GM12878 (cell line): ENCODE data around the gene HIBCH. TPM values are rescaled to one million over a fixed set of nuclear protein-coding genes. Genes with fewer than 3 reads are reported as not detected.
A peak's percentile ranks its signal among the peaks of the same experiment; 100 is the strongest.

ENCODE experiments used
- ATAC-seq: fragments of 200-7000 bp; cut with Tn5 transposase; 3 replicates; pipeline ENCODE4 v1.9.1; 2020; ENCODE audit warnings: mild to moderate bottlenecking, moderate library complexity
- BruUV-seq: library from RNA; stranded (reverse); fragments of 400-500 nt; replicated peaks from 2 replicates; lab custom pipeline; 2021; lab: Mats Ljungman, UMichigan
- CTCF ChIA-PET: fragments of 300-600 bp; sonication (Branson Sonifier 250); formaldehyde crosslinking; extraction: SDS; loops from one replicate; lab custom pipeline; 2021; ENCODE audit warnings: inconsistent platforms; lab: Yijun Ruan, JAX
- POLR2A ChIA-PET: fragments of 350-600 bp; formaldehyde crosslinking; extraction: SDS; loops from one replicate; lab custom pipeline; 2021; ENCODE audit warnings: inconsistent platforms; lab: Charles Lee
- RAD21 ChIA-PET: fragments of 300-600 bp; sonication (Branson Sonifier 250); formaldehyde crosslinking; loops from one replicate; lab custom pipeline; 2023; ENCODE audit warnings: antibody characterized with exemption; ENCODE audit not compliant: unreplicated experiment; lab: Charles Lee
- SMC1A ChIA-PET: fragments of 300-600 bp; sonication (Branson Sonifier 250); formaldehyde crosslinking; loops from one replicate; lab custom pipeline; 2023; ENCODE audit not compliant: unreplicated experiment, uncharacterized antibody; lab: Charles Lee
- DNase-seq: peaks from one replicate; pipeline ENCODE4 v3.0.0-alpha.2; 2011; ENCODE audit warnings: low read depth, low spot score
- FAIRE-seq: peaks from 3 replicates; lab custom pipeline; 2011; peaks lifted over from hg19 to GRCh38; lab: Jason Lieb, UNC
- H2AFZ ChIP-seq: 2 replicates; pipeline ENCODE4 v1.6.0; 2011; ENCODE audit warnings: low read depth, low read length, control low read depth; ENCODE audit not compliant: control insufficient read depth
- H3K27ac ChIP-seq: 2 replicates; pipeline ENCODE4 v1.5.1; 2011; ENCODE audit warnings: control low read depth; ENCODE audit not compliant: control insufficient read depth, insufficient read depth
- H3K27me3 ChIP-seq, 2 experiments: replicated peaks in 1 of 2; 2 replicates each; pipeline versions ENCODE4 v1.6.0 to v1.6.1; 2011; ENCODE audit warnings: low read length in 1 of 2; ENCODE audit not compliant: control insufficient read depth in 2 of 2, insufficient read depth in 2 of 2
- H3K36me3 ChIP-seq, 2 experiments: 2 replicates each; pipeline ENCODE4 v1.5.1; 2011; ENCODE audit warnings: low read length in 1 of 2; ENCODE audit not compliant: control insufficient read depth in 2 of 2, insufficient read depth in 2 of 2
- H3K4me1 ChIP-seq: 2 replicates; pipeline ENCODE4 v1.6.1; 2011; ENCODE audit warnings: mild to moderate bottlenecking, low read length, moderate library complexity, mixed read lengths; ENCODE audit not compliant: control insufficient read depth, insufficient read depth
- H3K4me2 ChIP-seq: 2 replicates; pipeline ENCODE4 v1.6.0; 2011; ENCODE audit warnings: control low read depth; ENCODE audit not compliant: control insufficient read depth, insufficient read depth
- H3K4me3 ChIP-seq: fragments of 200-600 bp; sonication (generic); 2 replicates; pipeline ENCODE4 v1.5.1; 2016
- H3K79me2 ChIP-seq: 2 replicates; pipeline ENCODE4 v1.6.0; 2011; ENCODE audit warnings: low read length; ENCODE audit not compliant: control insufficient read depth, insufficient read depth
- H3K9ac ChIP-seq: 2 replicates; pipeline ENCODE4 v1.8.0; 2011; ENCODE audit warnings: low read length, control low read depth, mixed read lengths; ENCODE audit not compliant: control insufficient read depth, insufficient read depth
- H3K9me3 ChIP-seq: replicated peaks from 3 replicates; pipeline ENCODE4 v1.5.1; 2011; ENCODE audit warnings: mild to moderate bottlenecking, low read length; ENCODE audit not compliant: control insufficient read depth, insufficient read depth
- H4K20me1 ChIP-seq: 2 replicates; pipeline ENCODE4 v1.6.0; 2011; ENCODE audit not compliant: control insufficient read depth, insufficient read depth
- CHD4 ChIP-seq: fragments of 200-600 bp; sonication (generic); IDR thresholded peaks from 2 replicates; pipeline ENCODE4 v1.6.1; 2016; ENCODE audit warnings: mild to moderate bottlenecking
- CTCF ChIP-seq, 3 experiments: IDR thresholded peaks in 2 of 3; conservative IDR thresholded peaks in 1 of 3; 2 replicates each; pipeline ENCODE4 v1.5.1; 2011; ENCODE audit warnings: low read depth in 3 of 3, low read length in 3 of 3, mild to moderate bottlenecking in 3 of 3, control low read depth in 2 of 3, moderate library complexity in 2 of 3, inconsistent platforms in 1 of 3, mixed read lengths in 1 of 3; ENCODE audit not compliant: control insufficient read depth in 2 of 3, insufficient read depth in 1 of 3; ENCODE audit errors: extremely low read depth in 1 of 3
- ELK1 ChIP-seq: IDR thresholded peaks from 2 replicates; pipeline ENCODE4 v1.6.1; 2012; ENCODE audit warnings: low read depth, low read length, improper control_type of control experiment
- FOXM1 ChIP-seq: IDR thresholded peaks from 2 replicates; pipeline ENCODE4 v1.6.1; 2012; ENCODE audit warnings: low read depth, mild to moderate bottlenecking, inconsistent platforms, low read length, moderate library complexity
- HCFC1 ChIP-seq: fragments of 150-350 bp; IDR thresholded peaks from 2 replicates; pipeline ENCODE4 v1.6.1; 2014; ENCODE audit warnings: low read length
- IKZF1 ChIP-seq: fragments of 450-650 bp; conservative IDR thresholded peaks from 2 replicates; pipeline ENCODE4 v1.6.1; 2017; ENCODE audit warnings: antibody characterized with exemption, mild to moderate bottlenecking
- JUNB ChIP-seq: IDR thresholded peaks from 2 replicates; pipeline ENCODE4 v1.6.1; 2016; ENCODE audit warnings: antibody characterized with exemption, mild to moderate bottlenecking
- KAT2A ChIP-seq: conservative IDR thresholded peaks from 2 replicates; pipeline ENCODE4 v1.6.1; 2011; ENCODE audit warnings: low read depth, low read length; ENCODE audit not compliant: control insufficient read depth
- NRF1 ChIP-seq: conservative IDR thresholded peaks from 2 replicates; pipeline ENCODE4 v1.6.1; 2011; ENCODE audit warnings: mild to moderate bottlenecking, low read depth, low read length, improper control_type of control experiment
- POLR2AphosphoS5 ChIP-seq: IDR thresholded peaks from 2 replicates; pipeline ENCODE4 v1.6.1; 2011; ENCODE audit warnings: mild to moderate bottlenecking, low read length, inconsistent platforms
- RELB ChIP-seq: fragments of 450-650 bp; IDR thresholded peaks from 2 replicates; pipeline ENCODE4 v1.6.1; 2017; ENCODE audit warnings: low read depth, mild to moderate bottlenecking, moderate library complexity
- SIN3A ChIP-seq: IDR thresholded peaks from 2 replicates; pipeline ENCODE4 v1.6.1; 2012; ENCODE audit warnings: low read depth, low read length, improper control_type of control experiment
- SMAD5 ChIP-seq: IDR thresholded peaks from 2 replicates; pipeline ENCODE4 v1.6.1; 2016; ENCODE audit warnings: antibody characterized with exemption, low read depth
- SMC3 ChIP-seq: IDR thresholded peaks from 2 replicates; pipeline ENCODE4 v1.6.1; 2011; ENCODE audit warnings: low read length, improper control_type of control experiment, borderline replicate concordance
- WRNIP1 ChIP-seq: IDR thresholded peaks from 2 replicates; pipeline ENCODE4 v1.6.1; 2011; ENCODE audit warnings: low read depth, low read length, improper control_type of control experiment, borderline replicate concordance
- ZNF274 ChIP-seq: IDR thresholded peaks from one replicate; pipeline ENCODE4 v1.8.0; 2011; ENCODE audit not compliant: insufficient read length, insufficient read depth
- WGBS: methylation state at CpG from one replicate; pipeline ENCODE4 v1.1.6; 2016; ENCODE audit warnings: low lambda C conversion rate; ENCODE audit not compliant: insufficient replicate concordance, insufficient coverage; ENCODE audit errors: missing lambda C conversion rate; 5-methylcytosine and 5-hydroxymethylcytosine counted together
- in situ Hi-C: fragments of 300-500 bp; cut with MboI; formaldehyde crosslinking; loops from 9 replicates; pipeline ENCODE4 v1.14.3; 2018; ENCODE audit warnings: mixed read lengths
- intact Hi-C: fragments of 100-400 bp; cut with micrococcal nuclease; formaldehyde crosslinking; loops from one replicate; pipeline ENCODE4 v1.14.2; 2022; ENCODE audit not compliant: unreplicated experiment
- polyA plus RNA-seq, 11 experiments: library from polyadenylated mRNA; depleted of rRNA in 4 of 11; unstranded in 6 of 11; stranded (reverse) in 5 of 11; fragments of >200 nt; fragmentation: Nextera tagmentation in 4 of 11; fragmentation: Illumina TruSeq in 1 of 11; extraction: Ambion mirVana in 4 of 11; extraction: Trizol in 1 of 11; gene quantifications; 1 replicate in 1 of 11; 2 replicates in 10 of 11; pipeline versions ENCODE4 v1.2.1 to v1.2.3, GENCODE V29; 2011 to 2016; ENCODE audit warnings: inconsistent platforms in 2 of 11, missing spikeins in 2 of 11, low read depth in 1 of 11
- total RNA-seq, 4 experiments: library from RNA; depleted of rRNA in 3 of 4; stranded (reverse); fragments of >200 nt in 3 of 4; fragmentation: Illumina TruSeq in 1 of 4; extraction: Trizol in 1 of 4; gene quantifications; 2 replicates each; pipeline versions ENCODE4 v1.2.1 to v1.2.3, GENCODE V29; 2013 to 2021

Gene HIBCH
- total and polyA plus RNA-seq, 10 of the 15 experiments (the other 5 are each of a cell fraction or from before 2014, with no cell fraction given): 22.3 to 81.0 (median 37.4) TPM

GRCh38 chr2:190318514-190318913 lies 1.1 kb downstream of the HIBCH start:
- Histone ChIP-seq H3K4me1 (peaks cover 9% of the 10 kb centered on the region), H3K27ac (no peak overlapping the region), H3K4me3 (peak overlapping the region; percentile 77; the same call in 1 of the 2 replicates), H3K27me3 (no peaks in the 10 kb centered on the region), H3K9me3 (no peaks in the 10 kb centered on the region), H3K4me2 (peak overlapping the region; percentile 85), H4K20me1 (no peaks in the 10 kb centered on the region), H2AFZ (no peak overlapping the region), H3K9ac (peak overlapping the region; percentile 73), H3K36me3 (no peaks in the 10 kb centered on the region), H3K79me2 (peaks cover 25% of the 10 kb centered on the region)
- SMC1A ChIA-PET: interaction anchor here (1.1 to 4.1 kb wide), 7 partner anchors 12 to 230 kb away, joined by 3 to 16 read pairs (median 4); no protein-coding TSS in a partner anchor
- in situ Hi-C loops (no loop called here), intact Hi-C loops (loop anchor here (5.0 kb wide), 2 partner anchors 136 to 536 kb away; partner anchors contain the start of genes ORMDL1 and PMS1)
- WGBS: 99% methylated on average over 4 of the region's 4 CpGs
- TF ChIP-seq SIN3A (no peak), SMC3 (no peak), KAT2A (no peak), HCFC1 (no peak), SMAD5 (no peak), CHD4 (no peak), RELB (no peak), WRNIP1 (no peak), POLR2AphosphoS5 (no peak), CTCF (IDR thresholded peaks at IDR 0.05 in 2 of 3, conservative IDR thresholded peaks at IDR 0.05 in 1 of 3; ENCODE audit: control insufficient read depth in 2 of 3, extremely low read depth in 1 of 3, insufficient read depth in 1 of 3, low read depth in 3 of 3, low read length in 3 of 3) (no peak), IKZF1 (no peak), NRF1 (no peak), ELK1 (no peak), ZNF274 (no peak), FOXM1 (no peak), JUNB (no peak)
- RAD21 ChIA-PET: interaction anchor here (0.8 to 2.0 kb wide), 5 partner anchors 25 to 218 kb away, joined by 3 to 10 read pairs (median 4); partner anchors contain the start of gene INPP1
- CTCF ChIA-PET: interaction anchor here (1.0 to 5.2 kb wide), 7 partner anchors 11 to 658 kb away, joined by 3 to 34 read pairs (median 4); a partner anchor contains a TSS
- FAIRE-seq: no peak
- no peak for ATAC-seq
- no peak for DNase-seq
- POLR2A ChIA-PET: interaction anchor here (0.6 to 4.7 kb wide), 7 partner anchors 8 to 233 kb away, joined by 3 to 19 read pairs (median 4); no protein-coding TSS in a partner anchor
- BruUV-seq: no TSS peak
